Astrocyte (in vitro differentiated cells and primary cell): ENCODE measurements around the gene SCGB1D1.

Experiments used
- EZH2 ChIP-seq: IDR thresholded peaks from 2 replicates; pipeline ENCODE4 v1.6.1; 2012; ENCODE audit warnings: mild to moderate bottlenecking, low read length, inconsistent platforms; ENCODE audit not compliant: insufficient read depth
- TF ChIP-seq, protein P1 (sequence below): IDR thresholded peaks from 2 replicates; pipeline ENCODE4 v1.5.1; 2011; ENCODE audit warnings: low read depth, mild to moderate bottlenecking, inconsistent platforms, low read length, moderate library complexity; ENCODE audit not compliant: insufficient read depth

DNA sequence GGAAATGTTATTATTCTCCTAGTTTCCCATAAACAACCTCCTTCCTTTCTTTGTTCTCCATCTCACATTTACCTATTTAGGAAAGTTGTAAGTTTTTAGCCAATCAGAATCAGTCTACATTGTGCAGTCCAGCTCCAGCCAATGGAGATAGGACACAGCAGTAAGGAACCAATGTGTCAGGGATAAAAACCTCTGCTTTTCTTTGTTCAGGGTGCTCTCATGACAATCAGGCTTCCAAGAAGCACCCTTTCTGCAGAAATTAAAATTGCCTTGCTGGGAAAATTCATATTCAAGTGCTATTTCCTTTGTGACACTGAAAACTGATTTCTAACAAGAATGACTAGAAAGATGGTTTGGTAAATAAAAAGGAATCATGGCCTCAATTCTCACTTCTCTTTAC is 33.1 kb downstream of the SCGB1D1 start:
- TF ChIP-seq EZH2: no peak
- TF ChIP-seq, protein P1, sequence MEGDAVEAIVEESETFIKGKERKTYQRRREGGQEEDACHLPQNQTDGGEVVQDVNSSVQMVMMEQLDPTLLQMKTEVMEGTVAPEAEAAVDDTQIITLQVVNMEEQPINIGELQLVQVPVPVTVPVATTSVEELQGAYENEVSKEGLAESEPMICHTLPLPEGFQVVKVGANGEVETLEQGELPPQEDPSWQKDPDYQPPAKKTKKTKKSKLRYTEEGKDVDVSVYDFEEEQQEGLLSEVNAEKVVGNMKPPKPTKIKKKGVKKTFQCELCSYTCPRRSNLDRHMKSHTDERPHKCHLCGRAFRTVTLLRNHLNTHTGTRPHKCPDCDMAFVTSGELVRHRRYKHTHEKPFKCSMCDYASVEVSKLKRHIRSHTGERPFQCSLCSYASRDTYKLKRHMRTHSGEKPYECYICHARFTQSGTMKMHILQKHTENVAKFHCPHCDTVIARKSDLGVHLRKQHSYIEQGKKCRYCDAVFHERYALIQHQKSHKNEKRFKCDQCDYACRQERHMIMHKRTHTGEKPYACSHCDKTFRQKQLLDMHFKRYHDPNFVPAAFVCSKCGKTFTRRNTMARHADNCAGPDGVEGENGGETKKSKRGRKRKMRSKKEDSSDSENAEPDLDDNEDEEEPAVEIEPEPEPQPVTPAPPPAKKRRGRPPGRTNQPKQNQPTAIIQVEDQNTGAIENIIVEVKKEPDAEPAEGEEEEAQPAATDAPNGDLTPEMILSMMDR: no peak
